Mucosa of descending colon (tissue), 3 donors: Measurements from ENCODE around the gene SHB. TPM values are rescaled to one million over a fixed set of nuclear protein-coding genes. Genes with fewer than 3 reads are reported as not detected.
"Not testable (repeated sequence)": the region's sequence is repeated elsewhere in the genome, so short reads cannot be mapped to it uniquely, and the experiment has no call there.

Experiments used
- ATAC-seq: fragments of 200-7000 bp; cut with Tn5 transposase; one replicate; pipeline ENCODE4 v1.9.1; 2020; ENCODE audit warnings: mild to moderate bottlenecking, moderate library complexity
- DNase-seq, 3 donors: peaks; one replicate each; pipeline ENCODE4 v3.0.0-alpha.2; 2020
- H3K36me3 ChIP-seq: fragments of 200-600 bp; one replicate; pipeline ENCODE4 v1.8.0; 2021; ENCODE audit warnings: low read depth, mild to moderate bottlenecking
- H3K4me1 ChIP-seq: fragments of 200-600 bp; one replicate; pipeline ENCODE4 v1.8.0; 2021; ENCODE audit warnings: low read depth, mild to moderate bottlenecking
- H3K4me3 ChIP-seq: fragments of 200-600 bp; one replicate; pipeline ENCODE4 v1.8.0; 2021; ENCODE audit warnings: mild to moderate bottlenecking
- H3K9me3 ChIP-seq: fragments of 200-600 bp; one replicate; pipeline ENCODE4 v1.8.0; 2021; ENCODE audit warnings: mild to moderate bottlenecking
- intact Hi-C, 2 donors: fragments of 100-400 bp; cut with DNase I in 1 of 2; cut with micrococcal nuclease in 1 of 2; formaldehyde crosslinking; loops; one replicate each; pipeline versions ENCODE4 v1.11.0 to v1.11.1; 2022; cut with DNase I, micrococcal nuclease
- total RNA-seq, 3 donors: library from RNA; stranded (reverse); fragmentation: NEBNext Ultra II Directional in 2 of 3; extraction: Animal tissue kit (Norgen Biotek cat#: 25700) in 2 of 3; gene quantifications; one replicate each; pipeline versions ENCODE4 v1.2.1 to v1.2.4, GENCODE V29; 2021 to 2023
- TF ChIP-seq, protein P1 (sequence below): fragments of 200-600 bp; IDR thresholded peaks from one replicate; pipeline ENCODE4 v1.8.0; 2022; ENCODE audit warnings: antibody characterized with exemption, mild to moderate bottlenecking
- donor health status: DM: no; HTN: no; CAD: no; lungs with moderate emphysema.
- donor health status: DM: no; HTN: no; CAD: no.
- donor health status: DM: no; HTN: yes; CAD: no.

The SHB gene
- total RNA-seq, 3 donors from 2014 or later, result 20.3 to 23.9 (median 20.6) TPM

DNA sequence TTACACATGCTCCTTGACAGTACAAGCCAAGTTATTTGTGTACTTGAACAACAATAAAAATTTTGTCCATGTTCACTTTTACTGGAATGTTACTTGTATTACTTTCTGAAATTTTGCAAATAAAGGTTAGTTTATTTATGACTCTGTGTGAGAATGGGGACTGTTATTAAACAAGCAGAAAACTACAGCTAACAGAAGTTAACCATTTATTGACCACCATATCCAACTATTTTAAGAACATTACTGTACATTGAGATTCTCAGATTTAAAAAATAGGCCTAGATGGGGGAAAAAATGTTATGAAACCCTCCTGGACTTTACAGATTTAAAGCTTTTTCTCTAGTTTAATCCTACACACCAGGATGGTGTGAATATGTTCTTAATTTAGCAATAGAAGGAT is 166.9 kb downstream of the SHB start:
- H3K4me1 ChIP-seq, result peaks cover 17% of the 10 kb centered on the region
- no peaks in the 10 kb centered on the region for H3K9me3 ChIP-seq
- DNase-seq (no peak), ATAC-seq (no peak)
- intact Hi-C loops, result loop anchor here in 1 of 2 donors (10.0 kb wide), 1 partner anchor 263 kb away; no protein-coding TSS in a partner anchor
- TF ChIP-seq, protein P1, sequence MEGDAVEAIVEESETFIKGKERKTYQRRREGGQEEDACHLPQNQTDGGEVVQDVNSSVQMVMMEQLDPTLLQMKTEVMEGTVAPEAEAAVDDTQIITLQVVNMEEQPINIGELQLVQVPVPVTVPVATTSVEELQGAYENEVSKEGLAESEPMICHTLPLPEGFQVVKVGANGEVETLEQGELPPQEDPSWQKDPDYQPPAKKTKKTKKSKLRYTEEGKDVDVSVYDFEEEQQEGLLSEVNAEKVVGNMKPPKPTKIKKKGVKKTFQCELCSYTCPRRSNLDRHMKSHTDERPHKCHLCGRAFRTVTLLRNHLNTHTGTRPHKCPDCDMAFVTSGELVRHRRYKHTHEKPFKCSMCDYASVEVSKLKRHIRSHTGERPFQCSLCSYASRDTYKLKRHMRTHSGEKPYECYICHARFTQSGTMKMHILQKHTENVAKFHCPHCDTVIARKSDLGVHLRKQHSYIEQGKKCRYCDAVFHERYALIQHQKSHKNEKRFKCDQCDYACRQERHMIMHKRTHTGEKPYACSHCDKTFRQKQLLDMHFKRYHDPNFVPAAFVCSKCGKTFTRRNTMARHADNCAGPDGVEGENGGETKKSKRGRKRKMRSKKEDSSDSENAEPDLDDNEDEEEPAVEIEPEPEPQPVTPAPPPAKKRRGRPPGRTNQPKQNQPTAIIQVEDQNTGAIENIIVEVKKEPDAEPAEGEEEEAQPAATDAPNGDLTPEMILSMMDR, result no peak
- H3K4me3 ChIP-seq, result no peak overlapping the region
- H3K36me3 ChIP-seq, result no peaks in the 10 kb centered on the region

DNA sequence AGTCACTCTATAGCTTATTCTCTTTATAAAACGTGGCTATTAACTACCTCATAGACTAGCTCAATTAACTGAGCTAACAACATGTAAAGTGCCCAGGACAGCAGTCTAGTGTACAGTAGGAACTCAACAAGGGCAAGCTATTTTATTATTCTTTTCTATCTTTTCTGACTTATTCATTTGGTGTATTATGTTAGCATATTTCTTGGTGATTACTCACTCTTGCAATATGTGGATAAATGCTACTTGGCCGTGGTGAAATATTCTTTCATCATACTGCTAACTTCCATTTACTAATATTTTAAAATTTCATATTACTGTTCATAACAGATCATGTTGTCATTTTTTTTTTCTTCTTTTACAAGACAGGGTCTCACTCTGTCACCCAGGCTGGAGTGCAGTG is 170.0 kb downstream of the SHB start:
- no peaks in the 10 kb centered on the region for H3K9me3 ChIP-seq
- DNase-seq (no peak), ATAC-seq (no peak)
- no peak overlapping the region for H3K4me3 ChIP-seq
- H3K36me3 ChIP-seq, result peaks cover 5% of the 10 kb centered on the region
- peaks cover 11% of the 10 kb centered on the region for H3K4me1 ChIP-seq
- intact Hi-C loops, result no loop called here
- TF ChIP-seq, protein P1, result no peak

DNA sequence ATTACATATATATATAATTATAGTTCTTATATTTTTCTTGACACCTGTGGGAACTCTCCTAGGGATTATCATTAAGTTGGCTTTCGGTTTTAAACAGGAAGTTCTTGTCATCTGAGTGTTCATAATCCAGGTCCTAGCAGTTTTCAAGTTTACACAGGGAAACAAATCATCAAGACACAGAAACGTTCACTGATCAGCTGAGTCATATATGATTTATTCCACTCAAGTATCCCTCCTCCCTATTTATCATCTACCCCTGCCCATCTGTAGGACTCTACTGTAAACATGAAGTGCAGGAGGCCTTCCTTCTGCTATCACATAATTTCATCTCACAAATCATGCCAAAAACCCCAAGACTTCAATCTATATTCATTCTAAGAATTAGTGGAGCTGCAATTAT is 171.4 kb downstream of the SHB start:
- Histone ChIP-seq H3K4me3 (no peak overlapping the region), H3K4me1 (peaks cover 6% of the 10 kb centered on the region), H3K36me3 (peaks cover 5% of the 10 kb centered on the region), H3K9me3 (no peaks in the 10 kb centered on the region)
- ATAC-seq (no peak), DNase-seq (no peak)
- intact Hi-C loops, result no loop called here
- TF ChIP-seq, protein P1, result no peak

DNA sequence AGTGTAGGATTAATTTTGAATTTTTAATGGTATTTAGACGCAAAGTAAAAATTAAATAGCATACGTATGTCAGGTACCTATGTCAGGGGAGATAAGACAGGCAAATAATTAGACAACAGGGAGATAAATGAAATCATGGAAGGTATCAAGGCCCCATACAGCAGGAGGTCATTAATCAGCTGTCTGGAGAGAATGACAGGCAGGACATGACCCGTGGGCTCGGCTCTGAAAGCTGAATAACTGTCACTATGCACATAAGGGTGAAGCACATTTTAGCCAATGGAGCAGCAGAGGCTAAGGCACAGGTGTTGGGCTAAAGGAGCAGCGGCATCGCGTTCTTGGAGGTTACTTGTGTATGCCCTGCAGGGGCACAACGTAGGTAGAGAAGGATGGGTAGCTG is 177.0 kb downstream of the SHB start:
- DNase-seq (no peak), ATAC-seq (no peak)
- intact Hi-C loops, result no loop called here
- Histone ChIP-seq H3K4me3 (no peak overlapping the region), H3K36me3 (peaks cover 5% of the 10 kb centered on the region), H3K4me1 (no peaks in the 10 kb centered on the region), H3K9me3 (no peaks in the 10 kb centered on the region)
- TF ChIP-seq, protein P1, result no peak

DNA sequence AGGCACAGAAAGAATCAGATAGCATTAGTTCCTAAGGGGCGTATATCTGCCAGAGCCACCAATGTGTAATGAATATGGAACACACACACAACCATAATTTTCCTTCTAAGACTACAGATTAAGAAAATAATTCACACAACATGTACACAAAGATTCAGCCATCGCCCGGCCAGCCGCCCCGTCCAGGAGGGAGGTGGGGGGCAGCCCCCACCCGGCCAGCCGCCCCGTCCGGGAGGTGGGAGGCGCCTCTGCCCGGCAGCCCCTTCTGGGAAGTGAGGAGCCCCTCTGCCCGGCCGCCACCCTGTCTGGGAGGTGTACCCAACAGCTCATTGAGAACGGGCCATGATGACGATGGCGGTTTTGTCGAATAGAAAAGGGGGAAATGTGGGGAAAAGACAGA is 178.0 kb downstream of the SHB start:
- DNase-seq, H3K36me3 ChIP-seq, ATAC-seq, H3K9me3 ChIP-seq, H3K4me3 ChIP-seq, H3K4me1 ChIP-seq, intact Hi-C loops: not testable (repeated sequence)

DNA sequence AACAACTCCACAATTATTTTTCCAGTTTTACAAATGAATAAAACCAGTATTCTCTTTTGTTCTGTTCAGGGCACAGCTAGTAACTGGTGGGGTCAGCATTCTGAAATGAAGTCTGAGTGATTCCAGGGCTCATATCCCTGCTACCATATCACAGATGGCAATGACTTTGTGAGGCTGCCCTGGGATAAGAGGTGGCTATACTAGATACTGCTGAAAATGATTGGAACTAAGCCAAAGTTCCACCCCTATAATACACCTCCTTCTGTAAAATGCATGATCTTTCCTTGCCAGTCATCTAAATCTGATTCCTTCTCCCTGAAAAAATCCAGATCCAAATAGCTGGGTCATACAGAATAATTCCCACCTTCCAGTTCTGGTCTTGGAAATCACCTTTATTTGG is 179.5 kb downstream of the SHB start:
- H3K4me1 ChIP-seq, result no peaks in the 10 kb centered on the region
- TF ChIP-seq, protein P1, result no peak
- DNase-seq (no peak), ATAC-seq (no peak)
- no peaks in the 10 kb centered on the region for H3K9me3 ChIP-seq
- no peak overlapping the region for H3K4me3 ChIP-seq
- intact Hi-C loops, result no loop called here
- no peaks in the 10 kb centered on the region for H3K36me3 ChIP-seq

DNA sequence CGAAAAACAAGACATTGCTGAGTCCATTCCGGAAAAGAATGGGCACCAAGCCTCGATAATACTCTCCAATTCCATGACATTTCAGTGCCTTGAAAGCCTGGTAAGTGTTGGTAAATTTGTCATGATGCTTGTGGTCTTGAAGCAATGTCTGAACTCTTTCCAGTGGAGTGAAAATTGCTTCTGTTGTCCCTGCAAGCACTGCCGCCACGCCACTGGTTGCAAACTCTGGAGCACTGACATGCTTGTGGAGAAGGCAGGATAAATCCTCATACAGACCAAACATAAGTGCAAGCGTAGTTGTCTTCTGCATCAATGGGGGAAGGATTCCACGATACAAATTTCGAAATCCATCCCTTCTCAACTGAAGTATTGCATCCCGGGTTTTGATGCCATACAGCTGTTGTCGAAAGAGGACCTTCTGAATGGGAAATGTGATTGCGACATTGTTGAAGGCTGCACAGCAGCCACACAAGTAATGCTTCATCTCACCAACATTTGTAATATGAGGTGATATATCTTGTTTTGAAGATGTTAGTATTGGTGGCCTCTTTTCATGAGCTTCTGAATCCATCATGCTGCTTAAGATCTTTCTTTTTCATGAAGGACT is 180.9 kb downstream of the SHB start:
- H3K4me1 ChIP-seq, H3K4me3 ChIP-seq, intact Hi-C loops, ATAC-seq, H3K9me3 ChIP-seq, DNase-seq, H3K36me3 ChIP-seq: not testable (repeated sequence)
